BLaER1 treated with 17β-estradiol and CSF1 and Interleukin-3, amounts not matched to agents 10 nM and 100 nM (cell line): ENCODE measurements around the gene ADARB2.

Experiments
- H3K27ac ChIP-seq, 11 experiments: shearing (Covaris generic); formaldehyde crosslinking; 2 replicates each; pipeline ENCODE4 v1.8.1; 2022
- H3K27me3 ChIP-seq, 11 experiments: shearing (Covaris generic); formaldehyde crosslinking; 2 replicates each; pipeline ENCODE4 v1.8.1; 2022
- H3K36me3 ChIP-seq, 11 experiments: shearing (Covaris generic); formaldehyde crosslinking; 2 replicates each; pipeline ENCODE4 v1.8.1; 2022
- H3K4me1 ChIP-seq, 10 experiments: shearing (Covaris generic); formaldehyde crosslinking; 2 replicates each; pipeline ENCODE4 v1.8.1; 2022
- H3K4me2 ChIP-seq, 11 experiments: shearing (Covaris generic); formaldehyde crosslinking; 2 replicates each; pipeline ENCODE4 v1.8.1; 2022
- H3K4me3 ChIP-seq, 10 experiments: shearing (Covaris generic); formaldehyde crosslinking; 2 replicates each; pipeline ENCODE4 v1.8.1; 2022
- H3K9ac ChIP-seq, 11 experiments: shearing (Covaris generic); formaldehyde crosslinking; 2 replicates each; pipeline ENCODE4 v1.8.1; 2022
- H3K9me3 ChIP-seq, 11 experiments: shearing (Covaris generic); formaldehyde crosslinking; replicated peaks in 1 of 11; 2 replicates each; pipeline ENCODE4 v1.8.1; 2022
- H4K20me1 ChIP-seq, 11 experiments: shearing (Covaris generic); formaldehyde crosslinking; 2 replicates each; pipeline ENCODE4 v1.8.1; 2022
- Cebpa-rat ChIP-seq, 11 experiments: shearing (Covaris generic); IDR thresholded peaks; 2 replicates each; pipeline ENCODE4 v1.8.1; 2022

The ADARB2 gene

DNA sequence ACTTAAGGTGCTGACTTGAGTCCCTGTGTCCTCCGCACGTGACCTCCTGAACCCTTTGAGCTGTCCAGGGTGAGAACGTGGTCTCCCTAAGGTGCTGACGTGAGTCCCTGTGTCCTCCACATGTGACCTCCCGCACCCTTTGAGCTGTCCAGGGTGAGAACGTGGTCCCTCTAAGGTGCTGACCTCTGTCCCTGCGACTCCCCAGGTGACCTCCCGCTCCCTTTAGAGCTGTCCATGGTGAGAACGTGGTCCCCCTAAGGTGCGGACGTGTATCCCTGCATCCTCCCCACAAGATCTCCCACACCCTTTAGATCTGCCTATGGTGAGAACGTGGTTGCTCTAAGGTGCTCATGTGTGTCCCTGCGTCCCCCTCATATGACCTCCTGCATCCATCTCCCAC, 174.3 kb downstream of the ADARB2 start:
- Histone ChIP-seq H4K20me1 (no peaks in the 10 kb centered on the region; a peak in 2 of 22 replicates), H3K4me1 (peaks cover 0 to 11% (median 4%) of the 10 kb centered on the region in 10 experiments; a peak in 11 of 20 replicates), H3K27ac (no peak overlapping the region), H3K9me3 (no peaks in the 10 kb centered on the region), H3K4me3 (no peak overlapping the region), H3K4me2 (no peak overlapping the region), H3K27me3 (no peaks in the 10 kb centered on the region), H3K36me3 (no peaks in the 10 kb centered on the region), H3K9ac (no peak overlapping the region)
- no peak for TF ChIP-seq Cebpa-rat (IDR thresholded peaks at IDR 0.05)

DNA sequence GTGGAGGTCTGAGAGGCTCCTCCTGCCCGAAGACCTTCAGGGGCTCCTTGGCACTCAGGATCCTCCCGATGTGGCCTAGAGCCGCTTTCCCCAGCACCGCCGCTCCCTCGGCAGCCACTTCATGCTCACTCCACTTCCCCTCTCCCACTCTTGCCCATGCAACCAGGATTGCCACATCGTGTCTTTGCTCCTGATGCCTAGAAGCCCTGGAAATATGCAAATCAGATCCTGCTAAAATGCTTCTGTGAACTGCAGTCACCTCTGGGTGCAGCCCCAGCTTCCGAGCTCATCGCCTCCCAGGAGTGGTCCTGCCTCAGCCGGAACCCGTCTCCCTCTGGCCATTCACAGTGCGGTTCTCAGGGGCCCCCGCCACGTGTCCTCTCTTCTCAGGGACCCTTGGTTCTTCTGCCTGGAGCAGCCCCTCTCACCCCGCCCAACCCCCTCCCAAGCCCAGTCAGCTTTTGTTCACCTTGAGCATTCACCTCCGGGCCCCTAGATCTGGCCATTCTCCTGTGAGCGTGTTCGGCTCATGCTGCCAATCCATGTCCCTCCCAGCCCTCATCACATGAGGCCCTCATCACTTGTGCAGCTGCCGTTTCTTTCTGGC, 175.5 kb downstream of the ADARB2 start:
- no peak overlapping the region for H3K9ac ChIP-seq
- H4K20me1 ChIP-seq = no peaks in the 10 kb centered on the region; a peak in 1 of 22 replicates
- H3K4me2 ChIP-seq = no peak overlapping the region
- no peak for TF ChIP-seq Cebpa-rat (IDR thresholded peaks at IDR 0.05)
- H3K27me3 ChIP-seq = no peaks in the 10 kb centered on the region
- no peaks in the 10 kb centered on the region for H3K9me3 ChIP-seq
- H3K36me3 ChIP-seq = no peaks in the 10 kb centered on the region
- H3K4me3 ChIP-seq = no peak overlapping the region
- peaks cover 0 to 10% (median 7%) of the 10 kb centered on the region in 10 experiments; a peak in 13 of 20 replicates for H3K4me1 ChIP-seq
- H3K27ac ChIP-seq = no peak overlapping the region

DNA sequence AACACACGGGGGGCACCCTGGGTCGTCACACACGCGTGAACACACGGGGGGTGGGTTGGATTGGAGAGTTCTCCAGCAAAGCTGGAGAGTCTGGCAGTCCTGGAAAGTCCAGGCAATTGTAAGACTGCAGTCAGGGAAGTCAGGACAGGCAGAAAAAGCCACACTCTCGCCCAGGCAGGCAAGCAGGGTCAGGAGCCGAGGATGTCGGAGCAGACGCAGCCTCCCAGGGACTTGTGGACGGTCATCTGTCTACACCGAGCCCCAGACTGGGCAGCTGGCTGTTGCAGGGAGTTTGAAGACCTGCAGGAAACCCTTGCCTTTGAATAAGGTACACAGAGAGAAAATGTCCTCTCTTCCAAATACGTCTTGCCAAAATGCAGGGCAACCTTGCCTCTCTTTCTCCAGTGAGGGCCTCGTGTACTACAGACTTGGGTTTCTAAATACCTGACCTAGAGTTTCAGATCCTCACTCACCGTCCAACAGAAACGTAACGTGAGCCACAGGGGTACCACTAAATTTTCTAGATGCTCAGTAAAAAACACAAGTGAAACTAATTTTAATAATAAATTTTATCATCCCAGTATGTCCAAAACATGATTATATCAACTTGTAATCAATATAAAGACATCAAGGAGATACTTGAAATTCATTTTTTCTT, 176.7 kb downstream of the ADARB2 start:
- no peaks in the 10 kb centered on the region; a peak in 1 of 22 replicates for H4K20me1 ChIP-seq
- peaks cover 0 to 22% (median 16%) of the 10 kb centered on the region in 10 experiments; a peak in 13 of 20 replicates for H3K4me1 ChIP-seq
- H3K9me3 ChIP-seq = no peaks in the 10 kb centered on the region
- no peaks in the 10 kb centered on the region for H3K36me3 ChIP-seq
- H3K4me2 ChIP-seq = no peak overlapping the region
- no peaks in the 10 kb centered on the region for H3K27me3 ChIP-seq
- H3K4me3 ChIP-seq = no peak overlapping the region
- no peak overlapping the region for H3K9ac ChIP-seq
- no peak overlapping the region for H3K27ac ChIP-seq
- TF ChIP-seq Cebpa-rat (IDR thresholded peaks at IDR 0.05) = no peak

- Histone ChIP-seq H3K4me3 (no peak overlapping the region), H3K4me2 (no peak overlapping the region), H3K9me3 (no peaks in the 10 kb centered on the region), H3K27me3 (no peaks in the 10 kb centered on the region), H3K4me1 (peaks cover 0 to 31% (median 22%) of the 10 kb centered on the region in 10 experiments; a peak in 14 of 20 replicates), H3K36me3 (no peaks in the 10 kb centered on the region), H4K20me1 (no peaks in the 10 kb centered on the region; a peak in 1 of 22 replicates), H3K9ac (no peak overlapping the region), H3K27ac (no peak overlapping the region)
- no peak for TF ChIP-seq Cebpa-rat (IDR thresholded peaks at IDR 0.05)
Measured at GRCh38 chr10:1559761-1560160, 177.6 kb downstream of the ADARB2 start.

DNA sequence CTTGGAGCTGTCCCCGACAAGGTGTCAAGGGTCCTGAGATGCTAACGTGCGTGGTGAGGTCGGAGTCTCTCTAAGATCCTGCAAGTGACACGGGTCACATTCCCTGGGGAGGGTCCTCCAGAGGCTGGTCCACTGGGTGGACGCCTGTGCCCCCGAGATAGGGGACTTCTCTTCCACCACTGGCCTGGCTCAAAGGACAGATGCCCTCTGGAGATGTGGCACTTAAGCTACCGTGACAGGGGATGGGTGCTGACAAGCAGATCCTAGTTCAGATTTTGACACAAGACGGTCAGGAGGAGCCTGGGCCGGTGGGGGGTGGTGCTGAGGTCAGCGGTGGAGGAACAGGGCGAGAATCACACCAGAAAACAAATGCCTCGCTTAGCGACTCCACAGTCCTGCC, 178.0 kb downstream of the ADARB2 start:
- Histone ChIP-seq H3K4me3 (no peak overlapping the region), H3K4me2 (no peak overlapping the region), H3K27me3 (no peaks in the 10 kb centered on the region), H3K9ac (no peak overlapping the region), H3K27ac (no peak overlapping the region), H3K36me3 (no peaks in the 10 kb centered on the region), H4K20me1 (no peaks in the 10 kb centered on the region; a peak in 1 of 22 replicates), H3K9me3 (no peaks in the 10 kb centered on the region), H3K4me1 (peaks cover 0 to 35% (median 26%) of the 10 kb centered on the region in 10 experiments; a peak in 16 of 20 replicates)
- TF ChIP-seq Cebpa-rat (IDR thresholded peaks at IDR 0.05) = no peak

DNA sequence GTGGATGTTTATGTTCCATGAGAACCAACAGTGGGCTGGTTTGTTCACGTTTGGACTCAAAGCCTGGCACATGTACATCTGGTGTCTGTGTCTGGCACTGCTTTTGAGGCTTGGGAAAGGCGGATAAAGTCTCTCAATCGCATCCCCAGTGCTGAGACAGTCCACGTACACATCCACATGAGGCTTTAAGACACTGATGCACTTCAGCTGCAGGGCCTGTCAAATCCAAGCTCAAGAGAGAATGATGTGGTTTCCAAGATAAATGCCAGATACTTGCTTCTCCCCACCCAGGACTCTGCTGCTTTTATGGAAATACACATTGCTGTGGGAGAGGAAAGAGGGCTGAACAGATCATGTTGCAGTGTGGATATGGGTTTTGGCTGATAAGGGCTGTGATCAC, 178.4 kb downstream of the ADARB2 start:
- Histone ChIP-seq H3K9ac (no peak overlapping the region), H3K36me3 (no peaks in the 10 kb centered on the region), H3K9me3 (no peaks in the 10 kb centered on the region), H4K20me1 (no peaks in the 10 kb centered on the region; a peak in 1 of 22 replicates), H3K4me2 (no peak overlapping the region), H3K27me3 (no peaks in the 10 kb centered on the region), H3K4me3 (no peak overlapping the region), H3K27ac (no peak overlapping the region), H3K4me1 (peaks cover 0 to 39% (median 30%) of the 10 kb centered on the region in 10 experiments; a peak in 16 of 20 replicates)
- no peak for TF ChIP-seq Cebpa-rat (IDR thresholded peaks at IDR 0.05)

DNA sequence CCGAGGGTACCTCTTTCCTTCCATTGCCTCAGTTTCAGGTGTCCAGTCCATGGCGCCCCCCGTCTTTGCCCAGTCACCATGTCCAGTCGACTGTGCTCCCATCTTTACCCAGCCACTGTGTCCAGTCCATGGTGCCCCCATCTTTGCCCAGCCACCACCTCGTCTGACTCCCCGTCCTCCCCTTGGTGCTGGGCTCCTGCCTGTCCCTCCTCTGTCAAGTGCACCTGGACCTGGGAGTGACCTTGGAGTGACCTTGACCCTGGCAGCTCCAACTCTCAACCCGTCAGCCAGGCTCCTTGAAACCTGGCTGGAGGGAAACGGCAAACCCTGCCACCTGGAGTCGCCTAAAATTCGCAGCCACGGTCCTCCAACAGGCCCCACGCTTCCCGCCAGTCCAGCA, 180.2 kb downstream of the ADARB2 start:
- TF ChIP-seq Cebpa-rat (IDR thresholded peaks at IDR 0.05) = no peak
- H3K4me2 ChIP-seq = peak overlapping the region in 8 of 11 experiments; percentile 2 to 77 (median 53); a peak in 13 of 22 replicates

GRCh38 chr10:1556496-1556895, 180.8 kb downstream of the ADARB2 start:
- no peak for TF ChIP-seq Cebpa-rat (IDR thresholded peaks at IDR 0.05)
- Histone ChIP-seq H3K27me3 (no peaks in the 10 kb centered on the region), H3K9me3 (no peaks in the 10 kb centered on the region), H3K9ac (no peak overlapping the region), H4K20me1 (peaks cover 0 to 4% (median 0%) of the 10 kb centered on the region in 11 experiments; a peak in 2 of 22 replicates), H3K4me1 (peaks cover 0 to 63% (median 53%) of the 10 kb centered on the region in 10 experiments; a peak in 16 of 20 replicates), H3K36me3 (no peaks in the 10 kb centered on the region), H3K27ac (no peak overlapping the region), H3K4me2 (peak overlapping the region in 7 of 11 experiments; percentile 5 to 77 (median 56); a peak in 12 of 22 replicates), H3K4me3 (no peak overlapping the region)

More for the DNA sequence above, 180.2 kb downstream of the ADARB2 start:
- no peak overlapping the region for H3K27ac ChIP-seq
- no peaks in the 10 kb centered on the region for H3K9me3 ChIP-seq
- H3K4me3 ChIP-seq = no peak overlapping the region
- peaks cover 0 to 58% (median 47%) of the 10 kb centered on the region in 10 experiments; a peak in 16 of 20 replicates for H3K4me1 ChIP-seq
- no peak overlapping the region for H3K9ac ChIP-seq
- no peaks in the 10 kb centered on the region for H3K27me3 ChIP-seq
- peaks cover 0 to under 1% (median 0%) of the 10 kb centered on the region in 11 experiments; a peak in 2 of 22 replicates for H4K20me1 ChIP-seq
- H3K36me3 ChIP-seq = no peaks in the 10 kb centered on the region

DNA sequence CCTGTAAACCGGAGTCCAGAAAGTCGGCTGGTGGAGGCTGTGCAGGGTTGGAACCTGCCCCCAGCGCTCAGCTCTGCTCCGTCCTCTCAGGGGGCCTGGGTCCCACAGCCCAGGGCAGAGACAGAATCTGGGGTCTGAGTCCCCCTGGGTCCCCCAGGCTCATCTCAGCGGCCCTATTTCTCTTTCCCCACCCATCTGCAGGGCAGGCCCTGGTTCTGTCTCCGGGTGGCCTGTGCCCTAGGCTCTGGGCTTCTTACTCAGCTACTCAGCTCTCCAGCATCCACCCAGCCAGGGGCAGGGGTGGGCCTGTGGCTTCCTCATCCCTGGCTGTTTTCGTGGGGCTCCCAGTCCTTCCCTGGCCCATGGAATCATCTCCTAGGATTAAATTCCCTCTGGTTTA, 183.4 kb downstream of the ADARB2 start:
- no peak for TF ChIP-seq Cebpa-rat (IDR thresholded peaks at IDR 0.05)
- Histone ChIP-seq H3K27ac (peak overlapping the region in 2 of 11 experiments; percentile 1 to 36; a peak in 2 of 22 replicates), H4K20me1 (peaks cover 0 to 4% (median 0%) of the 10 kb centered on the region in 11 experiments; a peak in 2 of 22 replicates), H3K4me1 (peaks cover 0 to 84% (median 54%) of the 10 kb centered on the region in 10 experiments; a peak in 16 of 20 replicates), H3K9me3 (no peaks in the 10 kb centered on the region), H3K9ac (peak overlapping the region in 3 of 11 experiments; percentile 6 to 40 (median 33); a peak in 4 of 22 replicates), H3K27me3 (no peaks in the 10 kb centered on the region), H3K4me3 (no peak overlapping the region), H3K36me3 (no peaks in the 10 kb centered on the region), H3K4me2 (peak overlapping the region in 9 of 11 experiments; percentile 29 to 77 (median 71); a peak in 17 of 22 replicates)
